HepG2 (cell line): ENCODE results near the gene C20orf144. TPM values are rescaled to one million over a fixed set of nuclear protein-coding genes. Genes with fewer than 3 reads are reported as not detected.

Source experiments
- ATAC-seq: fragments of 200-7000 bp; cut with Tn5 transposase; 3 replicates; pipeline ENCODE4 v1.9.1; 2020; ENCODE audit warnings: mild to moderate bottlenecking, moderate library complexity
- BruUV-seq: library from RNA; stranded (reverse); fragments of 400-500 nt; replicated peaks from 2 replicates; lab custom pipeline; 2021; lab: Mats Ljungman, UMichigan
- CTCF ChIA-PET: fragments of 300-600 bp; formaldehyde crosslinking; extraction: SDS; loops from one replicate; lab custom pipeline; 2021; ENCODE audit warnings: low total read pairs, inconsistent platforms, low intra/inter-chr PET ratio; lab: Yijun Ruan, JAX
- POLR2A ChIA-PET: fragments of 350-600 bp; sonication (Branson Sonifier 250); formaldehyde crosslinking; loops from one replicate; lab custom pipeline; 2020; ENCODE audit warnings: antibody characterized with exemption, inconsistent platforms; lab: Yijun Ruan, JAX
- DNase-seq: peaks from one replicate; pipeline ENCODE4 v3.0.0-alpha.2; 2015; ENCODE audit warnings: low spot score
- FAIRE-seq: peaks from 3 replicates; lab custom pipeline; 2011; peaks lifted over from hg19 to GRCh38; lab: Jason Lieb, UNC
- H2AFZ ChIP-seq: one replicate; pipeline ENCODE4 v1.6.1; 2011; ENCODE audit warnings: low read length, inconsistent platforms
- H3K27ac ChIP-seq: fragments of 300-600 bp; 3 replicates; pipeline ENCODE4 v1.8.0; 2011; ENCODE audit warnings: mixed run types, mild to moderate bottlenecking, mixed read lengths, low read length, inconsistent platforms; ENCODE audit not compliant: insufficient read depth; ENCODE audit errors: extremely low read length
- H3K27me3 ChIP-seq, 2 experiments: fragments of 200-600 bp in 1 of 2; 2 replicates in 1 of 2; 3 replicates in 1 of 2; pipeline versions ENCODE4 v1.6.0 to v1.8.0; 2011; ENCODE audit warnings: low read length in 2 of 2, mild to moderate bottlenecking in 2 of 2, moderate library complexity in 2 of 2, inconsistent platforms in 1 of 2; ENCODE audit not compliant: insufficient read depth in 2 of 2, control insufficient read depth in 1 of 2
- H3K36me3 ChIP-seq, 2 experiments: fragments of 200-600 bp in 1 of 2; replicated peaks in 1 of 2; 2 replicates in 1 of 2; 3 replicates in 1 of 2; pipeline versions ENCODE4 v1.5.1 to v1.8.0; 2011; ENCODE audit warnings: low read length in 2 of 2, inconsistent platforms in 1 of 2; ENCODE audit not compliant: insufficient read depth in 2 of 2, control insufficient read depth in 1 of 2
- H3K4me1 ChIP-seq: 2 replicates; pipeline ENCODE4 v1.5.1; 2012; ENCODE audit warnings: low read length, inconsistent platforms; ENCODE audit not compliant: insufficient read depth
- H3K4me2 ChIP-seq: 2 replicates; pipeline ENCODE4 v1.6.0; 2011; ENCODE audit warnings: low read depth, low read length, inconsistent platforms
- H3K4me3 ChIP-seq, 3 experiments: fragments of 200-600 bp in 1 of 3; sonication (generic), shearing (Covaris generic) in 1 of 3; replicated peaks in 1 of 3; 2 replicates each; pipeline ENCODE4 v1.5.1; 2011 to 2016; ENCODE audit warnings: low read length in 3 of 3, inconsistent platforms in 2 of 3, low read depth in 2 of 3, mild to moderate bottlenecking in 2 of 3, control low read depth in 1 of 3, mixed read lengths in 1 of 3; ENCODE audit not compliant: insufficient read depth in 1 of 3
- H3K79me2 ChIP-seq: one replicate; pipeline ENCODE4 v1.6.1; 2011; ENCODE audit warnings: low read length, inconsistent platforms; ENCODE audit not compliant: insufficient read depth
- H3K9ac ChIP-seq: 2 replicates; pipeline ENCODE4 v1.6.0; 2011; ENCODE audit warnings: mild to moderate bottlenecking, low read depth, low read length, inconsistent platforms; ENCODE audit not compliant: insufficient read depth
- H3K9me3 ChIP-seq: 2 replicates; pipeline ENCODE4 v1.5.1; 2012; ENCODE audit warnings: mild to moderate bottlenecking, low read length
- H4K20me1 ChIP-seq: 2 replicates; pipeline ENCODE4 v1.6.0; 2011; ENCODE audit warnings: inconsistent platforms, mild to moderate bottlenecking, low read length, moderate library complexity; ENCODE audit not compliant: insufficient read depth
- ARID2 ChIP-seq: sonication (generic); formaldehyde crosslinking; IDR thresholded peaks from 2 replicates; pipeline ENCODE4 v1.8.1; 2022; ENCODE audit warnings: mild to moderate bottlenecking, missing genetic modification reagents, borderline replicate concordance
- CC2D1A ChIP-seq: sonication (generic); formaldehyde crosslinking; IDR thresholded peaks from 2 replicates; pipeline ENCODE4 v1.8.1; 2023; ENCODE audit warnings: mild to moderate bottlenecking, missing genetic modification reagents
- IRX3 ChIP-seq: sonication (generic); formaldehyde crosslinking; IDR thresholded peaks from 2 replicates; pipeline ENCODE4 v1.8.1; 2023; ENCODE audit warnings: mild to moderate bottlenecking, low read depth, missing genetic modification reagents, borderline replicate concordance
- LCORL ChIP-seq, 2 experiments: fragments of 450-650 bp in 1 of 2; sonication (generic) in 1 of 2; formaldehyde crosslinking in 1 of 2; IDR thresholded peaks; 2 replicates each; pipeline versions ENCODE4 v1.5.0 to v1.6.1; 2017 to 2020; ENCODE audit warnings: antibody characterized with exemption in 1 of 2, missing genetic modification reagents in 1 of 2
- THAP8 ChIP-seq: sonication (generic); formaldehyde crosslinking; IDR thresholded peaks from 2 replicates; pipeline ENCODE4 v1.5.1; 2020; ENCODE audit warnings: missing genetic modification reagents, mild to moderate bottlenecking, borderline replicate concordance
- ZBTB39 ChIP-seq: sonication (generic); formaldehyde crosslinking; IDR thresholded peaks from 2 replicates; pipeline ENCODE4 v1.5.0; 2020; ENCODE audit warnings: missing genetic modification reagents
- ZNF274 ChIP-seq: sonication (generic); formaldehyde crosslinking; IDR thresholded peaks from 2 replicates; pipeline ENCODE4 v1.5.1; 2020; ENCODE audit warnings: mild to moderate bottlenecking, missing genetic modification reagents
- ZNF30 ChIP-seq: sonication (generic); formaldehyde crosslinking; IDR thresholded peaks from 2 replicates; pipeline ENCODE4 v1.5.0; 2020; ENCODE audit warnings: mild to moderate bottlenecking, missing genetic modification reagents
- ZNF891 ChIP-seq: sonication (generic); formaldehyde crosslinking; IDR thresholded peaks from 2 replicates; pipeline ENCODE4 v1.5.0; 2020; ENCODE audit warnings: mild to moderate bottlenecking, missing genetic modification reagents
- WGBS: methylation state at CpG from one replicate; pipeline ENCODE4 v1.1.6; 2017; ENCODE audit warnings: low lambda C conversion rate; 5-methylcytosine and 5-hydroxymethylcytosine counted together
- in situ Hi-C: cut with HindIII; loops from 2 replicates; pipeline ENCODE4 v1.10.0; 2017; ENCODE audit warnings: low pct_unique_long_range_greater_than_20kb; ENCODE audit not compliant: extremely low pct_ligation_motif_present
- intact Hi-C: fragments of 100-400 bp; cut with micrococcal nuclease; formaldehyde crosslinking; loops from one replicate; pipeline ENCODE4 v1.10.0; 2022; ENCODE audit not compliant: unreplicated experiment
- polyA plus RNA-seq, 8 experiments: library from polyadenylated mRNA; depleted of rRNA in 3 of 8; stranded (reverse) in 7 of 8; unstranded in 1 of 8; fragments of >200 nt; fragmentation: Illumina TruSeq in 4 of 8; extraction: Trizol in 4 of 8; gene quantifications; 2 replicates each; pipeline versions ENCODE4 v1.2.1 to v1.2.3, GENCODE V29; 2011 to 2016; ENCODE audit warnings: low read depth in 4 of 8, missing spikeins in 1 of 8, mixed read lengths in 1 of 8; ENCODE audit not compliant: insufficient read depth in 1 of 8
- total RNA-seq, 5 experiments: library from RNA; depleted of rRNA; stranded (reverse); fragments of >200 nt; fragmentation: Illumina TruSeq; extraction: Trizol; gene quantifications; 2 replicates each; pipeline ENCODE4 v1.2.3, GENCODE V29; 2016; ENCODE audit warnings: low read depth in 1 of 5

Gene C20orf144
- total and polyA plus RNA-seq, 2 of the 13 experiments (the other 11 are each of a cell fraction or from before 2014, with no cell fraction given): 0.09 to 0.16 TPM

- intact Hi-C loops: no loop called here
- in situ Hi-C loops: no loop called here
- no peak for ATAC-seq
- no peak overlapping the region for H3K27ac ChIP-seq
- no peaks in the 10 kb centered on the region for H3K79me2 ChIP-seq
- CTCF ChIA-PET: no interaction called here
- POLR2A ChIA-PET: no interaction called here
- no peak for DNase-seq
- no peak overlapping the region for H3K4me3 ChIP-seq
- H3K27me3 ChIP-seq: no peaks in the 10 kb centered on the region
- H4K20me1 ChIP-seq: no peaks in the 10 kb centered on the region
- no peaks in the 10 kb centered on the region for H3K9me3 ChIP-seq
- no peak overlapping the region for H3K4me2 ChIP-seq
- no TSS peak for BruUV-seq
- peaks cover 3% of the 10 kb centered on the region; the same call in 1 of the 2 replicates for H3K4me1 ChIP-seq
- peaks cover 24 to 57% of the 10 kb centered on the region in 2 experiments for H3K36me3 ChIP-seq
- 97% methylated on average over 4 of the region's 4 CpGs for WGBS
- H2AFZ ChIP-seq: no peak overlapping the region
- TF ChIP-seq ZNF30 (CRISPR knock-in tag) (no peak), THAP8 (CRISPR knock-in tag) (no peak), LCORL (IDR thresholded peaks at IDR 0.05) (no peak), LCORL (CRISPR knock-in tag; IDR thresholded peaks at IDR 0.05) (no peak), CC2D1A (CRISPR knock-in tag) (no peak), IRX3 (no peak)
- H3K9ac ChIP-seq: no peak overlapping the region
- no peak for FAIRE-seq
Observed at GRCh38 chr20:33621717-33622400, 40.3 kb upstream of the C20orf144 start.

GRCh38 chr20:33622705-33623365 is 39.3 kb upstream of the C20orf144 start:
- in situ Hi-C loops (no loop called here), intact Hi-C loops (no loop called here)
- Histone ChIP-seq H3K79me2 (no peaks in the 10 kb centered on the region), H3K27ac (no peak overlapping the region), H3K9me3 (no peaks in the 10 kb centered on the region), H3K4me3 (no peak overlapping the region), H2AFZ (no peak overlapping the region), H3K9ac (no peak overlapping the region), H3K36me3 (peaks cover 27 to 63% of the 10 kb centered on the region in 2 experiments), H3K27me3 (no peaks in the 10 kb centered on the region), H3K4me2 (no peak overlapping the region), H4K20me1 (no peaks in the 10 kb centered on the region), H3K4me1 (no peaks in the 10 kb centered on the region)
- POLR2A ChIA-PET: no interaction called here
- no TSS peak for BruUV-seq
- ATAC-seq: no peak
- CTCF ChIA-PET: no interaction called here
- FAIRE-seq: no peak
- no peak for DNase-seq
- 95% methylated on average over 10 of the region's 10 CpGs for WGBS
- 0 out of 2 replicates have a peak, but pooled peaks have one; percentile 45 for TF ChIP-seq ZNF891 (CRISPR knock-in tag)
- 0 out of 2 replicates have a peak, but pooled peaks have one; percentile 70 for TF ChIP-seq ZNF274
- no peak for TF ChIP-seq ARID2 (CRISPR knock-in tag)
- no peak for TF ChIP-seq ZBTB39 (CRISPR knock-in tag)
